ENCODE data around the gene BCKDK.

BCKDK gene

DNA sequence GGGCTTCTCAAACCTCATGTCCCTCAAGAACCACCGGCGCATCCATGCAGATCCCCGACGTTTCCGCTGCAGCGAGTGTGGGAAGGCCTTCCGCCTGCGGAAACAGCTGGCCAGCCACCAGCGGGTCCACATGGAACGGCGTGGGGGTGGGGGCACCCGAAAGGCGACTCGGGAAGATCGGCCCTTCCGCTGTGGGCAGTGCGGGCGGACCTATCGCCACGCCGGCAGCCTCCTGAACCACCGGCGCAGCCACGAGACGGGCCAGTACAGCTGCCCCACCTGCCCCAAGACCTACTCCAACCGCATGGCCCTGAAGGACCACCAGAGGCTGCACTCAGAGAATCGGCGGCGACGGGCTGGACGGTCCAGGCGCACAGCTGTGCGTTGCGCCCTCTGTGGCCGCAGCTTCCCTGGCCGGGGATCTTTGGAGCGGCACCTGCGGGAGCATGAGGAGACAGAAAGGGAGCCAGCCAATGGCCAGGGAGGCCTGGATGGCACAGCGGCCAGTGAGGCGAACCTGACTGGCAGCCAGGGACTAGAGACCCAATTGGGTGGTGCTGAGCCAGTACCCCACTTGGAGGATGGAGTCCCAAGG, 28.1 kb upstream of the BCKDK start:
- DNase-seq (ENCODE audit: low read depth), result no peak

DNA sequence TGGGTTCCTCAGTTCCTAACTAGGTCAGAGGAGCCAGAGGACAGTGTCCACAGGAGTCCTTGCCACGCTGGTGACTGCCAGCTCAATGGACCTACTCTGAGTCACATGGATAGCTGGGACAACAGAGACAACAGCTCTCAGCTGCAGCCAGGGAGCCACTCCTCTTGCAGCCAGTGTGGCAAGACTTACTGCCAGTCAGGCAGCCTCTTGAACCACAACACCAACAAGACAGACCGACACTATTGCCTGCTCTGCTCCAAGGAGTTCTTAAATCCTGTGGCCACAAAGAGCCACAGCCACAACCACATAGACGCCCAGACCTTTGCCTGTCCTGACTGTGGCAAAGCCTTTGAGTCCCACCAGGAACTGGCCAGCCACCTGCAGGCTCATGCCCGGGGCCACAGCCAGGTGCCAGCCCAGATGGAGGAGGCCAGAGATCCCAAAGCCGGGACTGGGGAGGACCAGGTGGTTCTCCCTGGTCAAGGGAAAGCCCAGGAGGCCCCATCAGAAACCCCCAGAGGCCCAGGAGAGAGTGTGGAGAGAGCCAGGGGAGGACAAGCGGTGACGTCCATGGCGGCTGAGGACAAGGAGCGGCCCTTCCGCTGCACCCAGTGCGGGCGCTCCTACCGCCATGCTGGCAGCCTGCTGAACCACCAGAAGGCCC, 27.3 kb upstream of the BCKDK start:
- no peak for DNase-seq (ENCODE audit: low read depth)

DNA sequence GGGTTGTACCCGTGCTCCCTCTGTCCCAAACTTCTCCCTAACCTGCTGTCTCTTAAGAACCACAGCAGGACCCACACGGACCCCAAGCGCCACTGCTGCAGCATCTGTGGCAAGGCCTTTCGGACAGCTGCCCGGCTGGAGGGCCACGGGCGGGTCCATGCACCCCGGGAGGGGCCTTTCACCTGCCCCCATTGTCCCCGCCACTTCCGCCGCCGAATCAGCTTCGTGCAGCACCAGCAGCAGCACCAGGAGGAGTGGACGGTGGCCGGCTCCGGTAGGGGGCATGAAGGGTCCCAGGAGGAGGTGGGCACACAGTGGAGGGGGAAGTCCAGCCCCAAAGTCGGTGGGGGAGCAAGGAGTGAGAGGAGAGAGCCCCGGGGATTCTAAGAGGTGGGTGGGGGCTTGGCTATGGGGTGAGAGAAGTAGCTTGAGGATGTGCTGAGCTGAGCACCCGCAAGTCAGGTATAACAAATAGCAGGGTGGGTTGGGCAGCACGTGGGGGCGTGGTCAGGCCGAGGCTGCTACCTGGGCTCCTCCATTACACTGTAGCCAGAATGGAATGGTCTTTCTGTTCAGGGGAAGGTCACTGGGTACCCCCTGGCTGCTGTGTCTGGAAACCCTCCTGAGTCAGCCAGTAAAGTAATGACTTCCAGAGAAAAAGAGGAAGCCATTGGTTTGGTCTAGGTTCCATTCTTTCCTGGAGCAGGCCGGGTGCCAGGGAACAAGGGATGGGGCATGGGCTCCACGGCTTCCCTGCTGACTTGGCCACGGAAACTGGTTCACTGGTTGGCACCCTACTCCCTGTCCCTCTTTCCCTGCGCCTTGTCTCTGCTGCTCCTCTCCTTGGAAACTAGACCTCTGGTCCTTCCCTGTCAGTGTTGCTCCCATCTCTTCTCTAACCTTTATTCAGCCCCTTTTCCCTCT, 26.5 kb upstream of the BCKDK start:
- no peak for DNase-seq (ENCODE audit: low read depth)

DNA sequence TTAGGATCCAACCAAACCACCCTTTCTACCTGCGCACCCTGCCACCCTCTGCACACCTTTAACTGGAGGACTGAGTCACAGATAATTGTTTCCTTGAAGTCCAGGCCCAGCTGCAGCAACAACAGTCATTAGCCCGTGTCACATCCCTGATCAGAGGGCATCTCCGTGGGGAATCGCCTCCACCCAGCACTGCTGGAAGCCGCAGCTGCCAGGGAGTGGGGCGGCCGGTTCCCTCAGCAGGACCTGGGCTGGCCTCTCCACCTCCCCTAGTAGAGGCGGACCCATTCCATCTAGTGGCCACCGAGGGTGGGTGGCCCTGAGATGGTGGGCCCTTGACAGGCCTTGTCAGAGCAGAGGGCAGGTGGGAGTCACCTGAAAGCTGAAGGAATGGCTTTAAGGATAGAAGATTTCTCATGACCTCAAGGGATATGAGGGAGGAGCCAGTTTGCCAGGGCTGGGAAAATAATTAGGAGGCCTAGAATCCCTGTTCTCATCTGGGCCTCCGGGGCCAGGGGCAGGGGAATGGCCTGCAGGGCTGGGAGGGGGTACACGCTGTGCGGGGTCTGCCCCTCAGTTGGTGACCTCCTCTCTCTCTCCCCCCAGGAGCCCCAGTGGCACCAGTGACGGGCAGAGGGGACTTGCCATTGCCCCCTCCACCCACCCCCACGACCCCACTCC, 25.7 kb upstream of the BCKDK start:
- no peak for DNase-seq (ENCODE audit: low read depth)

DNA sequence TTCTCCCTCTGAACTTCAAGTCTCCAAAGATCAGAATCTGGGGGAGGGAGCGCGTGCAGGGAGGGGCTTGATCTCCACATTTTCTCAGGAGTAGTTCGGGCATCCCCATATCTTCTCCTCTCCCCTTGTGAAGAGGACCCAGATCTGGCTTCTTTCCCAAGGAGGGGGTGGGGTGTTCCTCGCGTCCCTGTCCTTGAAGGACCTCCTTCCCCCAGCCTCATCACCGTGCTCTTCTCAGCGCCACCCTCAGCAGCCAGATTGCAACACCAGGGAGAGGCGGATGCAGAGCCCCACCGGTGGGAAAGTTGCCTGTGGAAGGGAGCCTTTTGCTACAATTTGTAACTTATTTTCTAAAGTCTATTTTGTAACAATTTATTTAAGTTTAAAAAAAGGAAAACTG, 25.1 kb upstream of the BCKDK start:
- DNase-seq (ENCODE audit: low read depth), result no peak

DNA sequence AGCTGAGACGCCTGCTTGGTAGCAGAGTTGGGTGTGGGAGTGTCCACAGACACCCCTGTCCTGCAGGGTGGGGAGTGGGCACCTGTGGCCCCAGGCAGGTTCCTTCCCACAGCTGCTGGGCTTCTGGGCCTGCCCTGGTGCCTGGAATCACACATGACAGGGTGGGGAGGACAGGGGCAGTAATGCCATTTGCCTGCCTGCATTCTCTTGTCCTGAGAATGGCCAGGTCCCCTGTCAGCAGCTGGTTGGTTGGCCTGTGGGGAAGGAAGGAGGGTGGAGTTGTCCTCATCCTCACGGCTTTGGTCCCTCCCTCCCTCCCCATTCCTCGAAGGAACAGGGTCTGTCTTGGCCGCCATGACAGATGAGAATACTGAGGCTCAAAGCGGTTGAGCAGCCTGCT, 24.6 kb upstream of the BCKDK start:
- DNase-seq (ENCODE audit: low read depth), result no peak

DNA sequence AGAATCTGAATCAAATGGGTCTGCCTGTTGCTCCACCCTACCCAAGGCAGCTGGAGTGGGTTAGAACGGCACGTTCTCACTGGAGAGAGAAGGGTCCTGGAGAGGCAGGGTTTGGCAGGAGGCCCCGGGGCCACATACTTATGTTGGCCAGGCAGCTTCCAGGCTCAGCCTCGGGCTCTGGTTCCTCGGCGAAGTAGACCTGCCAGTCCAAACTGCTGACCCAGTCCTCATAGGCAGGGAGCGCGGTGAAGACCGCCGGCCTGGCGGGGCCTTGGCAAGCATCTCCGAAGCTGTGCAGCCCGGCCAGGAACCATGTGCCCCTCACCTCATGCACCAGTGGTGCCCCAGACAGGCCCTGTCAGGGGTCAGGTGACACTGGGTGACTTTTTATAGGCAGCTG, 24.2 kb upstream of the BCKDK start:
- DNase-seq (ENCODE audit: low read depth), result no peak

DNA sequence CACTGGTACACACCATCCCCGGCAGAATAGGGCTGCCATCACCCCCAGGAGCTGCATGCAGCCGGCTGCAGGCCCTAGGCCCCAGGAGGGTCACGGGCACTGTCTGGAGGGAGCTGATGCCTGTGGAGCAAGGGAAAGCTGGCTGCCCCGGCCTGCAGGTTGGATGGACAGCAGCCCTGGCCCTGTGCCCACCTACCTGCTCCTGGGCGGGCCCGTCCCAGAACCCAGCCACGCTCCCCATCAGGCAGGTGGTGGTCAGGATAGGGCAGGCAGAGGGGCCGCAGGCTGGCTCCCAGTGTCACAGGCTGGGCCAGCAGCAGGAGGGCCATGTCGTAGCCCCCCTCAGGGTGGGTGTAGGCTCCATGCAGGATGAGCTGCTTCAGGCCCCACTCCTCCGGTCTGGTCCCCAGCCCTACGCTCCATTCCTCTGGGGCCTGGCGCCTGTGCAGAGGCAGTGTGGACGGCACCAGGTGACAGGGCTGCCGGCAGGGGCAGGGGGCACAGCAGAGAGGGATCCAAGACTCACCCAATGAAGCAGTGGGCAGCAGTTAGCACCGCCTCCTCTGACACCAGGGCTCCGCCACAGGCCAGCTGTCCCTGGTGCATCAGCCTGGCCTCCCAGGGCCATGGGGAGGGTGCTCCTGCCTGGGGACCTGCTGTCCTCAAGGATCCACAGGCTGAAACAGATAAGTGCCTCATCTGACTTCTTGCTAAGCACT, 23.4 kb upstream of the BCKDK start:
- no peak for DNase-seq (ENCODE audit: low read depth)

DNA sequence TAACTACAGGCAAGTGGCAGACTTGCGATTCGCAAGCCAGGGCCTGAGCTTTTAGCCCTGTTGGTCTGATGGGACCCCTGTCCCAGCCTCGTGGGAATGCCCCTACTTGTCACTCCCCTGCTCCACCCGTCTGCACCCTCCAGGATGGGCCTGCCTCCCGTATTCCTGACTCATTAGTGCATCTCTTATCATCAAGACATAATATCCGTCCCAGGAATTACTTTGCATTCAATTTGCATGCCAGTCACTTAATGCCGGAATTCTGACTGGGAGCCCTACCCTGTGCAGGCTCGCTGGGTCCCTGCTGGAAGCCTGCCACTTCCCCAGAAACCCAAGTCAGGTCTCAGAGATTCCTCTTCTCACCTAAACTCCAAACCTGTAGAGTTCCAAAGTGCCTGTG, 22.8 kb upstream of the BCKDK start:
- DNase-seq (ENCODE audit: low read depth), result no peak

DNA sequence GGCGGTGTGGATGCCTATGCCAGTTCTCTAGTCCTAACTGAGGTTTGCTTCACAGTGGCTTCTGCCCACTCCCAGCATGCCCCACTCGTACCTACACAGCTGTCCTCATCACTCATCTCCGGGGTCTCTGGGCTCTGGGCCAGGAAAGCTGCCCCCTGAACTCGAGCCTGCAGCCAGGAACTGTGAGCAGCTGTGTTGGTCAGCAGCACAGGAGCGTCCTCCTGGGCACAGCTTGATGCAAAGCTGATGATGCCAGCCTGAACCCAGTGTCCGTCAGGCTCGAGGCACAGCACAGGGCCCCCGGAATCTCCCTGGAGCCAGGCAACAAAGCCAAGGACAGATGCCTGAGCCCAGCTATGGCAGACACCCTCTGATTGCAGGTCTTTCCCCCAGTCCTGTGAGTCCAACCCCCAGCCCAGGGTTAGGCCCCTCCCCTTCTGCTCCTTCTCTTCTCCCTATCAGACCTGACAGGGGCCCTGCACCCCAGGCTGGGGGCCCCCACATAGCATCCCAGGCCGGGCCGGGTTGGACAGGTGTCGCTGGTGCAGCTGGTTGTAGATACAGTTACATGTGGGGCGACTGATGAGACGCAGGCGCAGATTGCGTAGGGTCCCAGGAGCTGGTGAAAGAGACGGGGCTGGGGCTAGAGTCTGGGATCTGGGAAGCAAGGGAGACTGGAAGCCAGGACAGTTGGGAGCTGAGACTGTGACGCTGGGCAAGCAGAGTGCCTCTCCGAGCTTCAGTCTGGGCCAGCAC, 22.1 kb upstream of the BCKDK start:
- no peak for DNase-seq (ENCODE audit: low read depth)

DNA sequence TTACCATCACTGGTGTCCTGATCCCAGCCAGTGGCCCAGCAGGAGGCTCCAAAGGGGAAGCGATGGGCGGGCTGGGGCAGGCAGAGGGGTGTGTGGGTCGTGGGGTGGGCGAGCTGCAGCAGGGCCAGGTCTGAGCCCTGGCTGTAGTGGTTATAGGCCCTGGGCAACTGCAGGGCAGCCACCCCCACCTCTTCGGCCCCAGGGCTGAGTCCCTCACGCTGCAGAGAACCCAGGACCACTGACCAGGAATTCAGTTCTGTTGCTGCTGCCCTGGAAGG, 21.6 kb upstream of the BCKDK start:
- no peak for DNase-seq (ENCODE audit: low read depth)

DNA sequence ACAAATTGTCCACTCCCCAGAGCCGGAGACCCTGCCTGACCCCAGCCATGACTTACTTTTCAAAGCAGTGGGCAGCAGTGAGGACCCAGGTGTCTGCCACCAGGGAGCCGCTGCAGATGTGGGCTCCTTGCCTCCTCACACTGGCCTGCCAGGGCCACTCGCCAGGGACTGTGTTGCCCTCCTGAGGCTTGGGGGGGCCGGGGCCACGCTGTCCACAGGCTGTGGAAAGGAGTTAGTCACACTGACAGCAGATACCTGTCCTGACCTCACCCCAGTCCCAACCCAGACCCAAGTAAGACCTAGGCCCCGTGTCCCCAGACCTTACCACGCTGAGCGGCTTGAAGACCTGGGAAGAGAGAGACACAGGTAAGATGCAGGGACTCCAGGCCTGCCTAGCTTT, 20.7 kb upstream of the BCKDK start:
- no peak for DNase-seq (ENCODE audit: low read depth)

DNA sequence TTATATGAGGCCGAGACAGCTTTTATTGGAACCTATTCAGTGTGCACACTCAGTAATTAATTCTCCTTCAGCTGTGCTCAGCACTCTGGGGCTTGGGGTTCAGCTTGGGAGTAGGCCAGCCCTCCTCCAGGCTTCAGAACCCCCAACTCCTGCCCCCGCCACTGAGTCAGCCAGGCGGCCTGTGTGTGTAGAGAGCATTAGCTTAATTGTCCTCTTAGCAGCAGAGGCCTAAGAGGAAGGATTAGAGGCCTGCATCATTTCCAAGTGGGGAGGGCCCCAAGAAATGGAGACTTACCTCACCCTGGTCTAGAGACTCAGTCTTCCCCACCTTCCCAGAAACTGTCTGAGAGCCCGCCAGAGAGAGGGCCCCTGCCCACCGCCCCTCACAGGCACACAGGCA, 20.2 kb upstream of the BCKDK start:
- no peak for DNase-seq (ENCODE audit: low read depth)

DNA sequence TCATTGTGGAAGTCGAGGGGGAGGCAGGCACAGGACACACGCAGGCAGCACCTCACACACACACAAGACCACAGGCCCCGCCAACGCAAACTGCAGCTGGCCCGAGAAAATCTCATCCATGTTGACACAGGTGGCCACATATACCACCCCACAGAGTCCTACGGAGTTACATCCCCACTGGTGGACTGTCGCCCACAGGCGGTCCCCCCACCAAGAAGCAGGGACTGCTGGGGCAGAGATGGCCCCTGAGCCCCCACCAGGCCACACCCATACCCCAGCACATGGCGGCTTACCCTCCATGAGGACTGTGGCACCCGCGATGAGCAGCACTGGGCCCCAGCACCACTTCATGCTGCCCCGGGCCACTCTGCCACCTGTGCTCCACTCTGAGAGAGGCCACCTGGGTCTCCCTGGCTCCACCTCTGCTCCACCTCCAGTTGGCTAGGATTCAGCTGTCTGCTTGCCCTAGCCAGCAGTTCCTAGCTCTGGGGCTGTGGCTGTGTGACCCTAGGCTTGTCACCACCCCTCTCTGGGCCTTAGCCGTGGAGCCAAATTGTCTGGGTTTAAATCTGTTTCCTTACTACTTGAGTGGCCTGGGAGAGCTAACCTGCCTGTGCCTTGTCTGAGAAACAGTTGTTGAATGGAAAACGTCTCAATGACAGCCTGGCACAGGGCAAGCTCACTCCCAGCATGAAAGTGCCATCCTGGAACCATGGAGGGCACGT, 19.6 kb upstream of the BCKDK start, which contains the start of gene PRSS53:
Gene PRSS53, minus strand, starts transcription at position 485 of the 725 bp plus-strand sequence. Its CDS starts 134 bp downstream, at position 351.
- DNase-seq (ENCODE audit: low read depth), result no peak

DNA sequence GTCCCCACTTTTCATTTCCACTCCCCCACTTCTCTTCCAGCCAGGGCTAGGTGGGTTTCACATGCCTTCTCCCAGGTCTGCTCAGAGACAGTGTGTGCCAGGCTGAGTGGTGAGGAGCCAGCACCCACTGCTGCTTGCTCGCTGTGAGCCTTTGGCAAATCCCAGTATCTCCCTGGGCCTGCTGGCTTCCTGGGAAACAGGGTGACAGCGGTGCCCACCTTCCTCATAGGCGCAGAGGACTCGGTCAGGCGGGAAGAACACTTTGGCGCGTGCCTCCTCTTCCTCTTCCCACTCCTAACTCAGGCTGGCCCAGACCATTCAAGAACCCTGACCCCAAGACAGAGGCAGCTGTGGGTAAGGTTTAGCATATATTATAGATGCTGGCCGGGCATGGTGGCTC, 19.0 kb upstream of the BCKDK start:
- DNase-seq (ENCODE audit: low read depth), result no peak

DNA sequence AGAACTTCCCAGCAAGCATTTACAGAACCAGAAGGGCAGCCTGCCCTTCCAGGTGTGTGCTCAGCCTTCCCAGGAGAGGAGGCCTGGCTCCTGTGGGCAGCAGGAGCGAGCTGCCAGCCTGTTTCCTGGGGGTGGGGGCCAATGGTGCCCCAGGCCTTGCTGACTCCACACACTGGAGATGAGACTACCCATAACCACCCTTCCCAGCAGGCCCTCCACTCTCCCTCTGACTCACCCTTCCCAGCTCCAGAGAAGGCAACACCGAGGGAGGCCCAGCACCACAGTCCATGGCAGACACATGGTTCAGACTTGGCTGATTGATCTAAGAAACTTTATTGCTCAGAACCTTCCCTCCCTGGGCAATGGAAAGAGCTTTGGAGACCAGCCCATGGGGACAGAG, 17.6 kb upstream of the BCKDK start:
- no peak for DNase-seq (ENCODE audit: low read depth)

DNA sequence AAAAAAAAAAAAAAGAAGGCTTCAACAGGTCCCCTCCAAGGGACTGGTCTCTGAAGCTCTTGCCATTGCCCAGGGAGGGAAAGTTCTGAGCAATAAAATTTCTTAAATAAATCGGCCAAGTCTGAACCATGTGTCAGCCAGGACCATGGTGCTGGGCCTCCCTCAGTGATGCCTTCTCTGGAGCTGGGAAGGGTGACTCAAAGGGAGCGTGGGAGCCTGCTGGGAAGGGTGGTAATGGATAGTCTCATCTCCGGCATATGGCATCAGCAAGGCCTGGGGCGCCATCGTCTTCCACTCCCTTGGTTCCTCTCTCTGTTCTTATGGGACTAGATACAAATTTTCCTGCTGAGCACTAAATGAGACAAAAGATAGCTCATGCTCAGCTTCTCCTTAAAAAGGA, 15.9 kb upstream of the BCKDK start:
- no peak for DNase-seq (ENCODE audit: low read depth)

DNA sequence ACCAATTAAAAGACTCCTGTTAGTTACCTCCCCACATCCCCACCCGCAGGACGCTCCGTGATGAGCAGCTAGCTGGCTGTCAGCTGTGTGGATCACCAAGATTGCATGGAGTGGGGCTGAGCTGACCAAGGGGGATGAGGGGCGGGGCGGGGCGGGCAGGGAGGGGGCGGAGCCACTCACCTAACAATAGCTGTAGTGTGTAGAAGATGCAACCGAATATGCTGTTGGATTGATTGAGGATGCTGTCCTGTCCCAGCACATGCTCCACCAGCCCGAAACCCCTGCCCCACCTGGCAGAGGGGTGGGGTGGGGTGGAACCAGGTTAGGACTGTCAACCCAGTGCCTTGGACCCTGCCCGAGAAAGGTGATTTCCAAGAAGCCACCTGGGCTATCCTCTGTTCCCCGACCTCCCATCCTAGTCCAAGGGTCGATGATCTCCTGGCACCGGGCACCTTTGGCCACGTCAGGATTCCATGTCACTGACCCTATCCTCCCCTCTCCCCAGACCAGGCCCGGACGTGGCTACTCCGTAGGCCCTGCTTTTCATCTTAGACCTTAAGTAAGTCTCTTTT, 15.0 kb upstream of the BCKDK start:
- no peak for DNase-seq (ENCODE audit: low read depth)

DNA sequence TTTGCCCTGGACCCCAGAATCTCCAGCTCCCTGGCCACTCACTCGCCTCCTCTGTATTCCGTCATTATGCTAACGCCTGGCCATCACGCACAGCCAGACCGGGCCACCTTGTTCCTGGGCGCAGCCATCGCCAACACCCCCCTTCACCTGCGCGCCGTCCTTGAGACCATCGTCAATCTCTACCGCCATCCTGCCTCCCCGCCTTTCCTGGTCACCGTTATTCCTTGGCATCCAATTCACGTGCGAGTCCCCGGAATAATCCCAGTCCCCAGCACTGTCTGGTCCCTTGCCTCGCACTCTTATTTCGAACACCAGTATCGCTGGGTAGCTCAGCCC, 14.1 kb upstream of the BCKDK start:
- no peak for DNase-seq (ENCODE audit: low read depth)

DNA sequence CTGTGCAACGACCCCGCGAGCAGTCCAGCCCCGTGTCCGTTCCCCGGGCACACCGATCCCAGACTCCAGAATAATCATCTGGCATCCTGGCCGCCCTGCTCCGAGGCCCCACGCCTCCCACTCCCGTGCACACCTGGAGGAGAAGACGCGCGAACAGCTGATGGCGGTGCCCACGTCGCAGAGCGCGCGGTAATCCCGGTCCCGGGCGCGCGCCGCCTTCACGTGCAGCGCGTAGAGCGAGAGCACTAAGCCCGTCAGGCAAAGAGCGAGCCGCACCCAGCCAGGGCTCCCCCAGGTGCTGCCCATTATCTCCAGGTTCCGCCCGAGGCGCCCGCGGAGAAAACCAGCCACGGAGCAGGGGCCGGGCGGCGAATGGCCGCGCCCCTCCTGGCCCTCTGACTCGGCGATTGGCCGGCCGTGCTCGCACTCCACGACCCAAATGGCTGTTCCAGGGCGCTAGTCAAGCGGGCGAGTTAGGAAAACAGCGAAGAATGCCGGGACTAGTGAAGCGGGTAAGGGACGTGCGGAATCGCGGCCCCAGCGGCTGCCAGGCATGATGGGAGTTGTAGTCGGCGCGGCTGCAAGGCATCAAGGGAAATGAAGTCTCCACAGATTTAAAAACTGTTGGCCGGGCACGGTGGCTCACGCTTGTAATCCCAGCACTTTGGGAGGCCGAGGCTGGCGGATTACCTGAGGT, 13.6 kb upstream of the BCKDK start, which contains the start of gene VKORC1:
Gene VKORC1, minus strand, starts transcription at position 374 of the 697 bp plus-strand sequence. Its CDS starts 68 bp downstream, at position 306.
- DNase-seq (ENCODE audit: low read depth), result peak; percentile 90
